ENCODE measurements around the gene MAN1A1.

- no peak for TF ChIP-seq POLR2AphosphoS5 (IDR thresholded peaks at IDR 0.05)
- TF ChIP-seq CTCF (IDR thresholded peaks at IDR 0.05), result no peak
Measured at GRCh38 chr6:119289651-119290050, 59.9 kb downstream of the MAN1A1 start.

Data from transverse colon (tissue), 4 donors.